SH-SY5Y (cell line): ENCODE measurements around the gene CTDP1.

Source experiments
- GATA2 ChIP-seq: IDR thresholded peaks from 2 replicates; pipeline ENCODE4 v1.6.1; 2011; ENCODE audit warnings: mild to moderate bottlenecking, low read depth, low read length
- GATA3 ChIP-seq: IDR thresholded peaks from 2 replicates; pipeline ENCODE4 v1.6.1; 2011; ENCODE audit warnings: low read depth, mild to moderate bottlenecking, low read length, moderate library complexity

- TF ChIP-seq GATA2 (no peak), GATA3 (no peak)
Observed at GRCh38 chr18:79787865-79788733, 108.5 kb downstream of the CTDP1 start.
